Measurements from ENCODE around the gene DIS3. TPM values are rescaled to one million over a fixed set of nuclear protein-coding genes. Genes with fewer than 3 reads are reported as not detected.
"Not testable (repeated sequence)": the region's sequence is repeated elsewhere in the genome, so short reads cannot be mapped to it uniquely, and the experiment has no call there.

DIS3 gene
- total and polyA plus RNA-seq, 2 donors, result 17.0 to 31.1 TPM

DNA sequence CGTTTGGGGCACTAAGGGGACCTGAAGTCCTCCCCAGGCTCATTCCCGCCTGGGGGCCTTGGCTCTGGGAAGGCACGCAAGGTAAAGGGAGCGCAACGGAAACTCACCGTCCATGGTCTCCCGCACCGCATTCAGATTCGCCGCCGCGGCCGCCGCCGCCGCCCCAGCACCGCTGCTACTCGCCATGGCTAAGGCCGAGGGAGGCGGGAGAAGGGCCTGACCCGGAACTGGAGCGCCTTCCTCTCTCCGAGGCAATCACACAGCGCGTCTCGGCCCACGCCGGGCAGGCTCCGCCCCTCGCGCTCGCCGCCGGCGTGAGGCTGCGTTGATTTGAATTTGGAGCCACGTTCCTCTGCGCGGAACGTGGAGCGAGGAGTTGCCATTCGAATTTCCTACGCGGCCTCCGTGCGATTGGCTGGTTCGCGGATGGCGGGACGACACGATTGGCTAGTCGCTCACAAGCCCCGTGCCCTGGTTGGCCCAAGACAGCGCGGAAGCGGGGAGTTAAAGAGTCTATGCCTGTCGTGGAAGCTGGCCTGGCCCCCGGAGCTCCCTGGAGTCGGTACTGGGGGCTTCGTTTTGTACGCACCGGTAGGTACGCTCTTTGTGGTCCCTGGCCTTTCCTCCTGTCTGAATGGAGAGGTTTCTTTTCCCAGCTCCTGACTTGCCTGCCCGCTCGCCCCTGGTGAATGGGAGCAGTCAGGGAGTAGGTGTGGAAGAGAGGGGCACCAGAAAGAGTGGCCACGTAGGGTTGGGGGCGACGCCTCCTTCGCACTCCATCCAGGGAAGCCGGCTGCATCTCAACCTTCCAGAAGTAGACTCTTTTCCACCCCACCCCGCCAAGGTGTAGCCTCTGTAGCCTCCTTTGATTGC, 54.0 kb downstream of the DIS3 start, which contains the start of the genes BORA and MZT1:
TSS of gene BORA (plus strand) at position 507 of the 873 bp plus-strand sequence. CDS start 1,018 bp downstream, outside the sequence.
TSS of gene MZT1 (minus strand) at position 213 of the 873 bp plus-strand sequence. CDS start at position 186, 27 bp downstream.
- peak; percentile 96 to 99 (median 97) for DNase-seq (ENCODE audit: low read depth in 6 of 9, low spot score in 9 of 9)
- WGBS, result under 1% methylated on average over 71 of the region's 71 CpGs
- Histone ChIP-seq H3K4me1 (ENCODE audit: control insufficient read depth in 2 of 2, insufficient read depth in 2 of 2, low read length in 2 of 2) (peaks cover 5 to 10% of the 10 kb centered on the region in 2 donors), H3K4me3 (ENCODE audit: low read length in 2 of 2) (peak within 1 kb of the TSS; percentile 87 to 98), H3K36me3 (ENCODE audit: control insufficient read depth in 2 of 2, insufficient read depth in 2 of 2, low read length in 1 of 2) (peaks cover 0 to 3% of the 10 kb centered on the region in 2 donors), H3K9me3 (ENCODE audit: control insufficient read depth in 2 of 2, insufficient read depth in 1 of 2, low read length in 1 of 2) (no peaks in the 10 kb centered on the region), H3K27ac (ENCODE audit: low read depth in 1 of 2, low read length in 1 of 2) (peak within 1 kb of the TSS; percentile 82 to 84), H3K27me3 (ENCODE audit: control insufficient read depth in 2 of 2, insufficient read depth in 1 of 2, low read length in 1 of 2) (no peaks in the 10 kb centered on the region)

DNA sequence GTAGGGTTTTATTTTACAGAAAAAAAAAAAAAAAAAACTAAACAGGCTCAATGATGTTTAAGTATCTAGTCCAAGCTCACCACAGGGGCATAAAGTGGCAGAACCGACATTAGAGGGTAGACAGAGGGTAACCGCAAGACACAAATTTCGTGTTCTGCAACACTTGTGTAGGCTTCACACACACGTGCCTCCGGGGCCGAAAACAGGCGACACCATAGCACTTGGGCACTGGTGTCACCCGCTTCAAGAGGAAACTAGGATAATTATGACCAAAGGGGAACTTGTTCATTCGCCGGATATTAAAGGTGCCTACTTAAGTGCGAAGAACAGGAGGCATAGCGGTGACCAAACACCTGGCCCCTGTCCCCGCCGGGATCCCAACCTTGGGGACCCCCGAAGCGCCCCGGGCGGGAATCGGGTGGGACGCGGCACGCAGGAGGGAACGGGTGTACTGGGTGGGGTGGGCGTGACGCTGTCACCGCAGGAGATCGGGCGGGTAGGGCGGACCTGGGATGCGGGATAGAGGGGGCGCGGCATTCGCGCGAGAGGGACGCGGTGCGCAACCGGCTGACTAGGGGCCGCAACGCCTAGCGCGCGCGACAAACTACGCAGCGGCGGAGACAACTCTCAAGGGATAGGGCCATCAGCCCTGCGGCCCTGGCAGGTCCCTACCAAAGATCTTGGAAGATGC, 54.8 kb downstream of the DIS3 start:
- peak overlapping the region; percentile 87 to 98 for H3K4me3 ChIP-seq (ENCODE audit: low read length in 2 of 2)
- H3K27me3 ChIP-seq (ENCODE audit: control insufficient read depth in 2 of 2, insufficient read depth in 1 of 2, low read length in 1 of 2), result no peaks in the 10 kb centered on the region
- H3K9me3 ChIP-seq (ENCODE audit: control insufficient read depth in 2 of 2, insufficient read depth in 1 of 2, low read length in 1 of 2), result no peaks in the 10 kb centered on the region
- peak overlapping the region; percentile 82 to 84 for H3K27ac ChIP-seq (ENCODE audit: low read depth in 1 of 2, low read length in 1 of 2)
- peaks cover 5 to 10% of the 10 kb centered on the region in 2 donors for H3K4me1 ChIP-seq (ENCODE audit: control insufficient read depth in 2 of 2, insufficient read depth in 2 of 2, low read length in 2 of 2)
- no peaks in the 10 kb centered on the region for H3K36me3 ChIP-seq (ENCODE audit: control insufficient read depth in 2 of 2, insufficient read depth in 2 of 2, low read length in 1 of 2)
- DNase-seq (ENCODE audit: low read depth in 6 of 9, low spot score in 9 of 9), result peak in 4 of 9 donors; percentile 9 to 49 (median 26)
- 2% methylated on average over 49 of the region's 49 CpGs for WGBS

GRCh38 chr13:72726185-72726584, 55.5 kb downstream of the DIS3 start:
- WGBS, result 96% methylated on average over 15 of the region's 15 CpGs
- H3K4me3 ChIP-seq (ENCODE audit: low read length in 2 of 2), result peak overlapping the region; percentile 87 to 98
- not testable (repeated sequence) for H3K27me3 ChIP-seq (ENCODE audit: control insufficient read depth in 2 of 2, insufficient read depth in 1 of 2, low read length in 1 of 2); H3K27ac ChIP-seq (ENCODE audit: low read depth in 1 of 2, low read length in 1 of 2); H3K36me3 ChIP-seq (ENCODE audit: control insufficient read depth in 2 of 2, insufficient read depth in 2 of 2, low read length in 1 of 2); H3K9me3 ChIP-seq (ENCODE audit: control insufficient read depth in 2 of 2, insufficient read depth in 1 of 2, low read length in 1 of 2); H3K4me1 ChIP-seq (ENCODE audit: control insufficient read depth in 2 of 2, insufficient read depth in 2 of 2, low read length in 2 of 2); DNase-seq (ENCODE audit: low read depth in 6 of 9, low spot score in 9 of 9)

DNA sequence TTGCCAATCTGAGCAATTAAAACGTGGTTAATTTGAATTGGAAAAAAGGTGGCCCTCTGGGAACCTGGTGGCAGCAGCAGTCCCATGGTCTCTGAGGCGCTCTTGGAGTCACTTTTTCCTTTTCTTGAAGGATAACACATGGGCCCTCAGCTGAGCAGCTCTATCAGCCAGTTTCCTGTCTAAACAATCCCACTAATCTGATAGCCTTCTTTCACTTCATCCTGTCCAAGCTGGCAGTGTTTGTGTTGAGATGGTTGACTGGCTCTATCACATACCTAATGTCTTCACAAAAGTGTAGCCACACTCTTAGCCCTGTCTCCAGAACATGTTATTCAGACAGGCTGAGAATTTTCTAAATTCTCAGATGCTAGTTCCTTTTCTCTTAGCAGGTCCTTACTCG, 64.9 kb downstream of the DIS3 start:
- no peak overlapping the region for H3K27ac ChIP-seq (ENCODE audit: low read depth in 1 of 2, low read length in 1 of 2)
- H3K9me3 ChIP-seq (ENCODE audit: control insufficient read depth in 2 of 2, insufficient read depth in 1 of 2, low read length in 1 of 2), result peaks cover 1 to 8% of the 10 kb centered on the region in 2 donors
- H3K36me3 ChIP-seq (ENCODE audit: control insufficient read depth in 2 of 2, insufficient read depth in 2 of 2, low read length in 1 of 2), result peaks cover 32 to 55% of the 10 kb centered on the region in 2 donors
- no peak for DNase-seq (ENCODE audit: low read depth in 6 of 9, low spot score in 9 of 9)
- H3K4me3 ChIP-seq (ENCODE audit: low read length in 2 of 2), result no peak overlapping the region
- no peaks in the 10 kb centered on the region for H3K4me1 ChIP-seq (ENCODE audit: control insufficient read depth in 2 of 2, insufficient read depth in 2 of 2, low read length in 2 of 2)
- WGBS, result 63% methylated on average over 3 of the region's 3 CpGs
- H3K27me3 ChIP-seq (ENCODE audit: control insufficient read depth in 2 of 2, insufficient read depth in 1 of 2, low read length in 1 of 2), result no peaks in the 10 kb centered on the region

Other genes starting within 250 kb of the DIS3 start
- 9.6 TPM for gene MZT1, start 54.3 kb downstream of the DIS3 start, total RNA-seq
- 18.6 TPM for gene MZT1, start 54.3 kb downstream of the DIS3 start, polyA plus RNA-seq
- 14.9 TPM for gene BORA, start 54.0 kb downstream of the DIS3 start, total RNA-seq
- 6.6 TPM for gene BORA, start 54.0 kb downstream of the DIS3 start, polyA plus RNA-seq
- 31.1 TPM for gene PIBF1, start 233 bp upstream of the DIS3 start, total RNA-seq
- gene PIBF1, start 233 bp upstream of the DIS3 start, polyA plus RNA-seq, result 26.0 TPM

All from thymus (tissue), 11 donors.